DND-41 (cell line): ENCODE data around the gene SOD1.
A peak's percentile ranks its signal among the peaks of the same experiment; 100 is the strongest.

Experiments
- ATAC-seq: fragments of 200-7000 bp; cut with Tn5 transposase; 3 replicates; pipeline ENCODE4 v1.9.1; 2021; ENCODE audit warnings: low read depth; ENCODE audit not compliant: insufficient read depth
- DNase-seq: peaks from one replicate; pipeline ENCODE4 v3.0.0-alpha.2; 2020
- H2AFZ ChIP-seq: 2 replicates; pipeline ENCODE4 v1.6.0; 2012; ENCODE audit warnings: low read depth, low read length
- H3K27ac ChIP-seq: 2 replicates; pipeline ENCODE4 v1.5.1; 2012; ENCODE audit warnings: low read length, inconsistent platforms
- H3K27me3 ChIP-seq: fragments of 200-600 bp; sonication (generic); 2 replicates; pipeline ENCODE4 v1.6.0; 2012; ENCODE audit warnings: low read length, mild to moderate bottlenecking, inconsistent platforms; ENCODE audit not compliant: insufficient read depth, poor library complexity
- H3K36me3 ChIP-seq: 2 replicates; pipeline ENCODE4 v1.5.1; 2012; ENCODE audit warnings: low read length, inconsistent platforms; ENCODE audit not compliant: insufficient read depth
- H3K4me1 ChIP-seq: 2 replicates; pipeline ENCODE4 v1.5.1; 2012; ENCODE audit warnings: mild to moderate bottlenecking, low read length; ENCODE audit not compliant: insufficient read depth
- H3K4me2 ChIP-seq: 2 replicates; pipeline ENCODE4 v1.6.0; 2012; ENCODE audit warnings: mild to moderate bottlenecking, moderate library complexity, low read length, inconsistent platforms; ENCODE audit not compliant: insufficient read depth
- H3K4me3 ChIP-seq, 2 experiments: fragments of 200-600 bp in 1 of 2; shearing (Covaris generic) in 1 of 2; 2 replicates each; pipeline ENCODE4 v1.5.1; 2012 to 2016; ENCODE audit warnings: inconsistent platforms in 2 of 2, low read length in 2 of 2, mild to moderate bottlenecking in 2 of 2, low read depth in 1 of 2, moderate library complexity in 1 of 2
- H3K79me2 ChIP-seq: 2 replicates; pipeline ENCODE4 v1.6.0; 2012; ENCODE audit warnings: low read length, inconsistent platforms; ENCODE audit not compliant: insufficient read depth
- H3K9ac ChIP-seq: 2 replicates; pipeline ENCODE4 v1.6.0; 2012; ENCODE audit warnings: low read depth, mild to moderate bottlenecking, inconsistent platforms, low read length, moderate library complexity
- H3K9me3 ChIP-seq: 2 replicates; pipeline ENCODE4 v1.5.1; 2012; ENCODE audit warnings: low read length, moderate library complexity, mild to moderate bottlenecking, inconsistent platforms; ENCODE audit not compliant: insufficient read depth, severe bottlenecking
- H4K20me1 ChIP-seq: 2 replicates; pipeline ENCODE4 v1.6.0; 2012; ENCODE audit warnings: low read length; ENCODE audit not compliant: insufficient read depth
- EZH2 ChIP-seq: IDR thresholded peaks from 3 replicates; pipeline ENCODE4 v1.6.1; 2012; ENCODE audit warnings: borderline replicate concordance, low read depth, mild to moderate bottlenecking, moderate library complexity, low read length, inconsistent platforms; ENCODE audit not compliant: severe bottlenecking
- TF ChIP-seq, protein P1 (sequence below): IDR thresholded peaks from 2 replicates; pipeline ENCODE4 v1.5.1; 2012; ENCODE audit warnings: borderline replicate concordance, low read length, moderate library complexity, mild to moderate bottlenecking; ENCODE audit not compliant: poor library complexity, severe bottlenecking; ENCODE audit errors: extremely low read depth

The SOD1 gene

DNA sequence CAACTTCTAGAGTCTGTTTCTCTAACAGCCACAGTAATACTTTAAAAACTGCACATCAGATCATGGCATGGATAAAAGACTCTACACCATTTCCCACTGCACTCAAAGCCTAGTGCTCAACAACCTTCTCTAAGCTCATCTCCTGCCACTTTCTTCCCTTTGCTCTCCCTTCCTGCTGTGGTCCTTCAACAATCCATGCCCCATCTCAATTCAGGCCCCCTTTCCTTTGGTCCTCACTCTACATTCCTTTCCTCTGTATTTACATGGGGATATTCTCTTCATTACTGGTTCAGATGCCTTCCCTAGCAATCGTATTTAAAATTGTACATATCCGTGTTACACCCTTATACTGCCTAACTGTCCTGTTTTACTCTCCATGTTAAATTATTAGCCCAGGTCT is 19.0 kb downstream of the SOD1 start:
- Histone ChIP-seq H3K4me1 (no peaks in the 10 kb centered on the region), H3K4me3 (no peak overlapping the region), H4K20me1 (peaks cover 6% of the 10 kb centered on the region; the same call in 1 of the 2 replicates), H2AFZ (no peak overlapping the region), H3K36me3 (peaks cover 48% of the 10 kb centered on the region), H3K27ac (no peak overlapping the region), H3K9me3 (no peaks in the 10 kb centered on the region), H3K4me2 (no peak overlapping the region), H3K27me3 (no peaks in the 10 kb centered on the region), H3K9ac (no peak overlapping the region), H3K79me2 (no peaks in the 10 kb centered on the region; the same call in 1 of the 2 replicates)
- no peak for ATAC-seq
- no peak for DNase-seq
- TF ChIP-seq, protein P1, sequence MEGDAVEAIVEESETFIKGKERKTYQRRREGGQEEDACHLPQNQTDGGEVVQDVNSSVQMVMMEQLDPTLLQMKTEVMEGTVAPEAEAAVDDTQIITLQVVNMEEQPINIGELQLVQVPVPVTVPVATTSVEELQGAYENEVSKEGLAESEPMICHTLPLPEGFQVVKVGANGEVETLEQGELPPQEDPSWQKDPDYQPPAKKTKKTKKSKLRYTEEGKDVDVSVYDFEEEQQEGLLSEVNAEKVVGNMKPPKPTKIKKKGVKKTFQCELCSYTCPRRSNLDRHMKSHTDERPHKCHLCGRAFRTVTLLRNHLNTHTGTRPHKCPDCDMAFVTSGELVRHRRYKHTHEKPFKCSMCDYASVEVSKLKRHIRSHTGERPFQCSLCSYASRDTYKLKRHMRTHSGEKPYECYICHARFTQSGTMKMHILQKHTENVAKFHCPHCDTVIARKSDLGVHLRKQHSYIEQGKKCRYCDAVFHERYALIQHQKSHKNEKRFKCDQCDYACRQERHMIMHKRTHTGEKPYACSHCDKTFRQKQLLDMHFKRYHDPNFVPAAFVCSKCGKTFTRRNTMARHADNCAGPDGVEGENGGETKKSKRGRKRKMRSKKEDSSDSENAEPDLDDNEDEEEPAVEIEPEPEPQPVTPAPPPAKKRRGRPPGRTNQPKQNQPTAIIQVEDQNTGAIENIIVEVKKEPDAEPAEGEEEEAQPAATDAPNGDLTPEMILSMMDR = no peak
- no peak for TF ChIP-seq EZH2

DNA sequence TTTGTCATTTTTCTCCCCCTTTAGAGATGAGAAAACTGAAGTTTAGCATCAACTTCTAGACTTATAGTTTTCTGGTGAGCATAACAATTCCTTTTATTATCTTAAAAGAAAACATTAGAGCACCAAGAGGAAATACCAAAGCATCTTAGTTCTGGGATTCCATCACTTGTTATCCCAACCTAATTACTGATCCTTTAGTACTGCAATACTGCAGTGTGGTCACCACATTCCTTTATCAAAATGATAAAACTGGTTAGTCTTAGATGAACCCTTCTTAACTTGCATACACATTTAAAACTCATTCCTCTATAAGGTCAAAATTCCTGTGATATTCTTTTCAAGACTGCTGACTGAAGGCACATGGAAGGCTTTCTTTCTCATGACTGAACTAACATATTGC is 23.1 kb downstream of the SOD1 start:
- Histone ChIP-seq H3K79me2 (peaks cover 4% of the 10 kb centered on the region), H3K27me3 (no peaks in the 10 kb centered on the region), H2AFZ (no peak overlapping the region), H4K20me1 (peaks cover 19% of the 10 kb centered on the region; the same call in 1 of the 2 replicates), H3K36me3 (peaks cover 80% of the 10 kb centered on the region), H3K9ac (no peak overlapping the region), H3K4me3 (no peak overlapping the region), H3K4me2 (no peak overlapping the region), H3K4me1 (no peaks in the 10 kb centered on the region), H3K9me3 (no peaks in the 10 kb centered on the region), H3K27ac (no peak overlapping the region)
- no peak for DNase-seq
- ATAC-seq = no peak
- TF ChIP-seq EZH2 = no peak
- TF ChIP-seq, protein P1 = no peak

DNA sequence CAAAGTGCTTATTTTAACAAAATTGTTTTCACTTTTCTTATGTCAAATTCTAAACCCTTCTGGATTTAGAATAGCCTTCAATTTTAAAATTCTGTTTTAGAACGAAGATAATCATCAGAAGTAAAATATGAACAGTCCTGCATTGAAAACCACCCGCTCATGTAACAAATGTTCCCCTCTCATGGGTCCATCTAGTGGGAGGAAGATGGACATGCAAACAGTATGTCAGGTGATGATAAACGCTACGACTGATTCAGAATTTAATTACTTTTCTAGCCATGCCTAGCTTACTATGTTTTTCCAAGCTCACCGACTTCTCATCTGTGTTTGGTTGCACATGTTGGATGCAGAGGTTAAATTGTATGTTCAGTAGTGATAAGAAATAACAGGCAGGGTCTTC is 23.5 kb downstream of the SOD1 start:
- Histone ChIP-seq H3K4me2 (no peak overlapping the region), H3K27ac (no peak overlapping the region), H3K27me3 (no peaks in the 10 kb centered on the region), H3K9ac (no peak overlapping the region), H3K4me3 (no peak overlapping the region), H4K20me1 (peaks cover 19% of the 10 kb centered on the region; the same call in 1 of the 2 replicates), H3K79me2 (peaks cover 4% of the 10 kb centered on the region), H2AFZ (no peak overlapping the region), H3K4me1 (no peaks in the 10 kb centered on the region), H3K36me3 (peaks cover 83% of the 10 kb centered on the region), H3K9me3 (no peaks in the 10 kb centered on the region)
- ATAC-seq = no peak
- no peak for DNase-seq
- TF ChIP-seq, protein P1 = peak; percentile 21
- no peak for TF ChIP-seq EZH2

DNA sequence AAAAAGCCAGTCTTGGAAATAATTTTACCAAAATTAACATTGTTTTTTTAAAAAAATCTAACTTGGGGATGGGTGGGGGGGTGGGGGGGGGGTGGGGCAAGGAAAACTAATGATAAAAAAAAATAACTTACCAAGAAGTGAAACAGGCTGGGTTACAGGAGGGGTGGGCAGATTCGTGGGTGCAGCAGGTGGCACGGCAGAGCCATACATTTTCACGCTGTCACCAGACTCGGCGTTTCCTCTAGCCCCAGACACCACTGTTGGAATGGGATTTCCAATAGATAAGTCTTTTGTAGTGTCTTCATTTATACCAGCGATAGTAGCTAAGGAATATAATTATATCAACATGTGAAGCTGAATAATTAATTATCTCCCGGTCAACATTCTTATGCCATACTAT is 25.4 kb downstream of the SOD1 start:
- no peak overlapping the region for H2AFZ ChIP-seq
- DNase-seq = no peak
- H3K79me2 ChIP-seq = peaks cover 4% of the 10 kb centered on the region
- no peak overlapping the region for H3K9ac ChIP-seq
- no peaks in the 10 kb centered on the region for H3K4me1 ChIP-seq
- H3K9me3 ChIP-seq = no peaks in the 10 kb centered on the region
- no peaks in the 10 kb centered on the region for H3K27me3 ChIP-seq
- H3K4me3 ChIP-seq = no peak overlapping the region
- peaks cover 90% of the 10 kb centered on the region for H3K36me3 ChIP-seq
- H3K27ac ChIP-seq = no peak overlapping the region
- peaks cover 17% of the 10 kb centered on the region; the same call in 1 of the 2 replicates for H4K20me1 ChIP-seq
- no peak for TF ChIP-seq EZH2
- TF ChIP-seq, protein P1 = no peak
- ATAC-seq = no peak
- H3K4me2 ChIP-seq = no peak overlapping the region
